ENCODE results near the gene METTL13. TPM values are rescaled to one million over a fixed set of nuclear protein-coding genes. Genes with fewer than 3 reads are reported as not detected.

Gene METTL13
- total and polyA plus RNA-seq, 2 of the 8 experiments (the other 6 are each of a cell fraction or from before 2014, with no cell fraction given), result 38.1 to 66.3 TPM

GRCh38 chr1:171833091-171833825, 51.8 kb downstream of the METTL13 start (continued):
- TF ChIP-seq CHD7 (IDR thresholded peaks at IDR 0.05; ENCODE audit: insufficient replicate concordance, low read length), result no peak
- TF ChIP-seq RFX5 (IDR thresholded peaks at IDR 0.05; ENCODE audit: borderline replicate concordance, low read depth, low read length), result no peak
